Measurements from ENCODE around the gene MET.

The MET gene

DNA sequence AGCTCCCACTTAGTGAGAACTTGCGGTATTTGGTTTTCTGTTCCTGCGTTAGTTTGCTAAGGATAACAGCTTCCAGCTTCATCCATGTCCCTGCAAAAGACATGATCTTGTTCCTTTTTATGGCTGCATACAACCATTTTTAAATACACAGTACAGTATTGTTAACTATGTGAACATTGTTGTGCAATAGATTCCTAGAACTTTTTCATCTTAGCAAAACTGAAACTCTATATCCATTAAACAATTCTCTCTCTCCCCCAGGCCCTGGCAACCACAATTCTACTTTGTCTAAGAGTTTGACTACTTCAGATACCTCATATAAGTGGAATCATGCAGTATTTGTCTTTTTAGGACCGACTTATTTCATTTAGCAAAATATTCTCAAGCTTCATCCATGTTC is 118.0 kb downstream of the MET start (continued):
- TF ChIP-seq TCF7L2 (IDR thresholded peaks at IDR 0.05; ENCODE audit: borderline replicate concordance, low read depth, low read length) = no peak

- Histone ChIP-seq H3K27ac (ENCODE audit: extremely low read depth, low read depth, low read length) (no peak overlapping the region), H3K4me3 (ENCODE audit: low read depth, low read length) (no peak overlapping the region), H3K4me1 (ENCODE audit: control insufficient read depth, insufficient read depth, low read length) (no peaks in the 10 kb centered on the region), H3K36me3 (ENCODE audit: control insufficient read depth in 2 of 2, insufficient read depth in 1 of 2, low read length in 2 of 2) (peaks cover 0 to 25% of the 10 kb centered on the region in 2 experiments; a peak in 1 of 3 replicates), H3K9me3 (ENCODE audit: control insufficient read depth, insufficient read depth, low read depth, low read length) (no peaks in the 10 kb centered on the region)
- CTCF ChIA-PET = no interaction called here
- POLR2A ChIA-PET = interaction anchor here (0.6 kb wide), 1 partner anchor 103 kb away, joined by 4 read pairs; no protein-coding TSS in a partner anchor
- no peak for TF ChIP-seq KLF16 (tag by site-specific recombination; IDR thresholded peaks at IDR 0.05)
- TF ChIP-seq, protein P1, sequence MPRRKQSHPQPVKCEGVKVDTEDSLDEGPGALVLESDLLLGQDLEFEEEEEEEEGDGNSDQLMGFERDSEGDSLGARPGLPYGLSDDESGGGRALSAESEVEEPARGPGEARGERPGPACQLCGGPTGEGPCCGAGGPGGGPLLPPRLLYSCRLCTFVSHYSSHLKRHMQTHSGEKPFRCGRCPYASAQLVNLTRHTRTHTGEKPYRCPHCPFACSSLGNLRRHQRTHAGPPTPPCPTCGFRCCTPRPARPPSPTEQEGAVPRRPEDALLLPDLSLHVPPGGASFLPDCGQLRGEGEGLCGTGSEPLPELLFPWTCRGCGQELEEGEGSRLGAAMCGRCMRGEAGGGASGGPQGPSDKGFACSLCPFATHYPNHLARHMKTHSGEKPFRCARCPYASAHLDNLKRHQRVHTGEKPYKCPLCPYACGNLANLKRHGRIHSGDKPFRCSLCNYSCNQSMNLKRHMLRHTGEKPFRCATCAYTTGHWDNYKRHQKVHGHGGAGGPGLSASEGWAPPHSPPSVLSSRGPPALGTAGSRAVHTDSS (tag by site-specific recombination; IDR thresholded peaks at IDR 0.05) = no peak
- TF ChIP-seq ZBTB21 (tag by site-specific recombination; IDR thresholded peaks at IDR 0.05) = no peak
- TF ChIP-seq ZNF621 (tag by site-specific recombination; IDR thresholded peaks at IDR 0.05) = no peak
- TF ChIP-seq ZNF350 (tag by site-specific recombination; IDR thresholded peaks at IDR 0.05) = no peak
- no peak for TF ChIP-seq ZNF658 (tag by site-specific recombination; IDR thresholded peaks at IDR 0.05)
- no peak for TF ChIP-seq ZNF654 (tag by site-specific recombination; IDR thresholded peaks at IDR 0.05; ENCODE audit: low read depth)
- TF ChIP-seq ZNF202 (tag by site-specific recombination; IDR thresholded peaks at IDR 0.05; ENCODE audit: borderline replicate concordance) = no peak
- no peak for TF ChIP-seq ZSCAN4 (tag by site-specific recombination; IDR thresholded peaks at IDR 0.05)
- TF ChIP-seq ZBTB11 (tag by site-specific recombination; conservative IDR thresholded peaks at IDR 0.05; ENCODE audit: low read depth) = no peak
- TF ChIP-seq ZNF501 (tag by site-specific recombination; IDR thresholded peaks at IDR 0.05) = no peak
- TF ChIP-seq ZNF311 (tag by site-specific recombination; IDR thresholded peaks at IDR 0.05; ENCODE audit: borderline replicate concordance) = no peak
- no peak for TF ChIP-seq ZBTB49 (tag by site-specific recombination; IDR thresholded peaks at IDR 0.05; ENCODE audit: low read depth)
- no peak for TF ChIP-seq ZEB2 (tag by site-specific recombination; IDR thresholded peaks at IDR 0.05)
- TF ChIP-seq PRDM4 (tag by site-specific recombination; IDR thresholded peaks at IDR 0.05) = no peak
- TF ChIP-seq ZBTB8A (tag by site-specific recombination; IDR thresholded peaks at IDR 0.05) = no peak
- TF ChIP-seq ZNF114 (tag by site-specific recombination; IDR thresholded peaks at IDR 0.05) = no peak
- TF ChIP-seq ZNF157 (tag by site-specific recombination; IDR thresholded peaks at IDR 0.05) = no peak
- no peak for TF ChIP-seq ZNF791 (tag by site-specific recombination; IDR thresholded peaks at IDR 0.05)
Observed at GRCh38 chr7:116792813-116793212, 120.8 kb downstream of the MET start.

Data from HEK293 (cell line).